Astrocyte of the spinal cord (primary cell): ENCODE results near the gene GPRC5C.

ENCODE experiments used
- DNase-seq: peaks from one replicate; pipeline ENCODE4 v3.0.0; 2011; ENCODE audit warnings: low read depth, low spot score
- H3K4me3 ChIP-seq: 2 replicates; pipeline ENCODE4 v1.5.1; 2011; ENCODE audit warnings: low read depth, mild to moderate bottlenecking, low read length, moderate library complexity
- CTCF ChIP-seq: IDR thresholded peaks from 2 replicates; pipeline ENCODE4 v1.5.1; 2012; ENCODE audit warnings: low read depth, mild to moderate bottlenecking, low read length, inconsistent platforms
- in situ Hi-C: cut with HindIII; loops from 2 replicates; pipeline ENCODE4 v1.10.0; 2017; ENCODE audit warnings: low sequenced_read_pairs

Gene GPRC5C

GRCh38 chr17:74431568-74432423 lies at the start of gene GPRC5C:
Gene GPRC5C, plus strand, starts transcription at chr17:74432088. Its CDS starts 7,689 bp downstream, at chr17:74439777.
- in situ Hi-C loops = no loop called here
- peak within 1 kb of the TSS; percentile 13 for H3K4me3 ChIP-seq
- TF ChIP-seq CTCF = no peak
- no peak for DNase-seq

GRCh38 chr17:74383141-74383540 lies 48.7 kb upstream of the GPRC5C start:
- TF ChIP-seq CTCF = no peak
- no peak overlapping the region for H3K4me3 ChIP-seq
- no peak for DNase-seq
- in situ Hi-C loops = no loop called here

GRCh38 chr17:74385201-74385600 lies 46.7 kb upstream of the GPRC5C start:
- no peak overlapping the region for H3K4me3 ChIP-seq
- in situ Hi-C loops = no loop called here
- DNase-seq = no peak
- no peak for TF ChIP-seq CTCF

- DNase-seq = no peak
- no peak for TF ChIP-seq CTCF
- no peak overlapping the region for H3K4me3 ChIP-seq
- in situ Hi-C loops = no loop called here
Measured at GRCh38 chr17:74386386-74386785, 45.5 kb upstream of the GPRC5C start.

- in situ Hi-C loops = no loop called here
- no peak for TF ChIP-seq CTCF
- no peak for DNase-seq
- H3K4me3 ChIP-seq = no peak overlapping the region
Measured at GRCh38 chr17:74387365-74388218, 44.3 kb upstream of the GPRC5C start.

- in situ Hi-C loops = no loop called here
- DNase-seq = no peak
- H3K4me3 ChIP-seq = no peak overlapping the region
- no peak for TF ChIP-seq CTCF
Measured at GRCh38 chr17:74389084-74389753, 42.7 kb upstream of the GPRC5C start.
